Heart right ventricle (tissue), 16 donors: Measurements from ENCODE around the gene DCP2. TPM values are rescaled to one million over a fixed set of nuclear protein-coding genes. Genes with fewer than 3 reads are reported as not detected.

Experiments used
- ATAC-seq, 8 donors: fragments of 200-7000 bp; cut with Tn5 transposase; one replicate each; pipeline ENCODE4 v1.9.1; 2020; ENCODE audit warnings: mild to moderate bottlenecking in 8 of 8, moderate library complexity in 8 of 8, moderate number of reproducible peaks in 1 of 8
- DNase-seq, 2 donors: peaks; one replicate each; pipeline ENCODE4 v3.0.0-alpha.2; 2020
- H3K27ac ChIP-seq, 10 donors: fragments of 200-600 bp; sonication (generic) in 2 of 10; one replicate each; pipeline versions ENCODE4 v1.5.0 to v1.8.0; 2020 to 2022; ENCODE audit warnings: mild to moderate bottlenecking in 3 of 10
- H3K27me3 ChIP-seq, 7 donors: fragments of 200-600 bp; one replicate each; pipeline ENCODE4 v1.8.0; 2021 to 2022; ENCODE audit warnings: mild to moderate bottlenecking in 2 of 7
- H3K36me3 ChIP-seq, 9 donors: fragments of 200-600 bp; sonication (generic) in 1 of 9; one replicate each; pipeline versions ENCODE4 v1.5.0 to v1.8.0; 2020 to 2022; ENCODE audit warnings: mild to moderate bottlenecking in 2 of 9
- H3K4me1 ChIP-seq, 9 donors: fragments of 200-600 bp; sonication (generic) in 1 of 9; one replicate each; pipeline versions ENCODE4 v1.5.0 to v1.8.0; 2020 to 2022; ENCODE audit warnings: mild to moderate bottlenecking in 4 of 9
- H3K4me3 ChIP-seq, 10 donors: fragments of 200-600 bp; sonication (generic) in 2 of 10; one replicate each; pipeline versions ENCODE4 v1.5.0 to v1.8.0; 2020 to 2022; ENCODE audit warnings: mild to moderate bottlenecking in 7 of 10, moderate library complexity in 2 of 10
- H3K9me3 ChIP-seq, 11 donors: fragments of 200-600 bp in 10 of 11; sonication (generic) in 2 of 11; one replicate each; pipeline versions ENCODE4 v1.5.0 to v1.8.0; 2013 to 2022; ENCODE audit warnings: mild to moderate bottlenecking in 2 of 11, control low read depth in 1 of 11, moderate library complexity in 1 of 11
- CTCF ChIP-seq, 9 donors: fragments of 200-600 bp; sonication (generic) in 2 of 9; IDR thresholded peaks; one replicate each; pipeline versions ENCODE4 v1.5.0 to v1.8.0; 2021 to 2022; ENCODE audit warnings: antibody characterized with exemption in 9 of 9, mild to moderate bottlenecking in 5 of 9, moderate library complexity in 1 of 9
- WGBS, 2 donors: extraction: QIAGEN DNeasy Blood & Tissue Kit; methylation state at CpG; one replicate each; pipeline ENCODE4 v1.1.7; 2013; ENCODE audit warnings: inconsistent platforms in 1 of 2; 5-methylcytosine and 5-hydroxymethylcytosine counted together
- intact Hi-C, 10 donors: fragments of 100-400 bp; cut with DNase I; formaldehyde crosslinking; loops; one replicate each; pipeline versions ENCODE4 v1.11.1 to v1.14.2; 2022
- polyA plus RNA-seq, 2 donors: library from polyadenylated mRNA; stranded (reverse); fragments of 200-250 nt; gene quantifications; one replicate each; pipeline ENCODE4 v1.2.3, GENCODE V29; 2013
- total RNA-seq, 10 donors: library from RNA; stranded (reverse); fragmentation: NEBNext Ultra II Directional in 3 of 10; extraction: Animal tissue kit (Norgen Biotek cat#: 25700) in 3 of 10; gene quantifications; one replicate each; pipeline versions ENCODE4 v1.2.1 to v1.2.4, GENCODE V29; 2021 to 2023
- donor health status: Arrhythmogenic right ventricular cardiomyopathy.
- donor health status: ischemic (EF 13 %, LVEDD 7.1; RV severe dilation, severe dysfunction).
- donor health status: healthy with polysubstance abuse.
- donor health status: DM: no; HTN: yes; CAD: no.
- donor health status: DM: no; HTN: no; CAD: no.
- donor health status: ischemic (EF 25% LVEDD 6.9; RV normal size, moderate dysfunction).
- donor health status: ischemic (EF 25% LVEDD 5.7; RV mildly dilated, moderate dysfunction).
- donor health status: healthy.
- donor health status: DM: yes; HTN: yes; CAD: no.
- donor health status: Ischemic cardiomyopathy.
- donor health status: ischemic (EF 35%, LVEDD 5.7; RV mildly dilated, moderate dysfunction).
- donor health status: nonischemic (EF 11% LVEDD 7.7; RV severe dilation, severe dysfunction).
- donor health status: DM: yes; HTN: yes; CAD: no.
- donor health status: PGD.
- donor health status: ischemic (EF 29% LVEDD 5.4; RV normal size, mild dysfunction).
- donor health status: nonischemic (EF 23%, LVEDD 6.1; RV moderate dilation, normal function).

Gene DCP2
- total and polyA plus RNA-seq, 12 donors = 3.1 to 24.5 (median 16.1) TPM

- Histone ChIP-seq H3K4me3 (no peak overlapping the region), H3K27ac (no peak overlapping the region), H3K9me3 (no peaks in the 10 kb centered on the region), H3K27me3 (no peaks in the 10 kb centered on the region), H3K36me3 (no peaks in the 10 kb centered on the region), H3K4me1 (peaks cover 0 to 15% (median 8%) of the 10 kb centered on the region in 9 donors)
- TF ChIP-seq CTCF (IDR thresholded peaks at IDR 0.05) = no peak
- intact Hi-C loops = loop anchor here in 1 of 10 donors (10.0 kb wide), 1 partner anchor 413 kb away; no protein-coding TSS in a partner anchor
- DNase-seq = no peak
- WGBS, 2 donors = 90 to 95% methylated on average over 6 of the region's 6 CpGs
- ATAC-seq = no peak
Measured at GRCh38 chr5:112967520-112968083, 9.0 kb upstream of the DCP2 start.

GRCh38 chr5:112968411-112969106 is 8.0 kb upstream of the DCP2 start:
- H3K4me1 ChIP-seq = peaks cover 0 to 10% (median 7%) of the 10 kb centered on the region in 9 donors
- no peak overlapping the region for H3K4me3 ChIP-seq
- 87 to 88% methylated on average over 5 of the region's 5 CpGs for WGBS, 2 donors
- ATAC-seq (no peak), DNase-seq (no peak)
- intact Hi-C loops = loop anchor here in 1 of 10 donors (10.0 kb wide), 1 partner anchor 414 kb away; no protein-coding TSS in a partner anchor
- TF ChIP-seq CTCF (IDR thresholded peaks at IDR 0.05) = no peak
- no peaks in the 10 kb centered on the region for H3K27me3 ChIP-seq
- no peaks in the 10 kb centered on the region for H3K9me3 ChIP-seq
- H3K36me3 ChIP-seq = no peaks in the 10 kb centered on the region
- H3K27ac ChIP-seq = no peak overlapping the region

GRCh38 chr5:112971276-112971675 is 5.3 kb upstream of the DCP2 start:
- Histone ChIP-seq H3K27me3 (no peaks in the 10 kb centered on the region), H3K27ac (no peak overlapping the region), H3K4me3 (no peak overlapping the region), H3K4me1 (peaks cover 0 to 8% (median 6%) of the 10 kb centered on the region in 9 donors), H3K36me3 (no peaks in the 10 kb centered on the region), H3K9me3 (no peaks in the 10 kb centered on the region)
- TF ChIP-seq CTCF (IDR thresholded peaks at IDR 0.05) = no peak
- no peak for ATAC-seq
- intact Hi-C loops = no loop called here
- 92 to 93% methylated on average over 4 of the region's 4 CpGs for WGBS, 2 donors
- no peak for DNase-seq

GRCh38 chr5:112973036-112973435 is 3.6 kb upstream of the DCP2 start:
- intact Hi-C loops = no loop called here
- WGBS, 2 donors = 86 to 91% methylated on average over 1 of the region's 1 CpG
- H3K27me3 ChIP-seq = no peaks in the 10 kb centered on the region
- ATAC-seq = no peak
- no peak for DNase-seq
- no peaks in the 10 kb centered on the region for H3K36me3 ChIP-seq
- TF ChIP-seq CTCF (IDR thresholded peaks at IDR 0.05) = no peak
- H3K4me3 ChIP-seq = no peak overlapping the region
- H3K9me3 ChIP-seq = no peaks in the 10 kb centered on the region
- H3K27ac ChIP-seq = no peak overlapping the region
- H3K4me1 ChIP-seq = peaks cover 0 to 12% (median 11%) of the 10 kb centered on the region in 9 donors
